Adipocyte (in vitro differentiated cells): Measurements from ENCODE around the gene STK32C.
"Not testable (repeated sequence)": the region's sequence is repeated elsewhere in the genome, so short reads cannot be mapped to it uniquely, and the experiment has no call there.

ENCODE experiments used
- DNase-seq: peaks from one replicate; pipeline ENCODE4 v3.0.0-alpha.2; 2015; ENCODE audit warnings: low read depth
- H3K27me3 ChIP-seq: replicated peaks from 2 replicates; pipeline ENCODE4 v1.7.0; 2013; ENCODE audit warnings: mild to moderate bottlenecking, low read length, moderate library complexity; ENCODE audit not compliant: control insufficient read depth, insufficient read depth
- H3K36me3 ChIP-seq: 2 replicates; pipeline ENCODE4 v1.7.0; 2013; ENCODE audit warnings: low read length, mild to moderate bottlenecking, moderate library complexity; ENCODE audit not compliant: control insufficient read depth, insufficient read depth, severe bottlenecking
- H3K4me1 ChIP-seq: 2 replicates; pipeline ENCODE4 v1.7.0; 2013; ENCODE audit warnings: mild to moderate bottlenecking, low read length, moderate library complexity; ENCODE audit not compliant: control insufficient read depth, insufficient read depth
- H3K4me3 ChIP-seq: 2 replicates; pipeline ENCODE4 v1.7.0; 2013; ENCODE audit warnings: mild to moderate bottlenecking, low read length, moderate library complexity
- H3K9ac ChIP-seq: 2 replicates; pipeline ENCODE4 v1.7.0; 2013; ENCODE audit warnings: mild to moderate bottlenecking, low read length, moderate library complexity
- H3K9me3 ChIP-seq: 2 replicates; pipeline ENCODE4 v1.7.0; 2013; ENCODE audit warnings: mild to moderate bottlenecking, low read length, moderate library complexity; ENCODE audit not compliant: control insufficient read depth

STK32C gene

DNA sequence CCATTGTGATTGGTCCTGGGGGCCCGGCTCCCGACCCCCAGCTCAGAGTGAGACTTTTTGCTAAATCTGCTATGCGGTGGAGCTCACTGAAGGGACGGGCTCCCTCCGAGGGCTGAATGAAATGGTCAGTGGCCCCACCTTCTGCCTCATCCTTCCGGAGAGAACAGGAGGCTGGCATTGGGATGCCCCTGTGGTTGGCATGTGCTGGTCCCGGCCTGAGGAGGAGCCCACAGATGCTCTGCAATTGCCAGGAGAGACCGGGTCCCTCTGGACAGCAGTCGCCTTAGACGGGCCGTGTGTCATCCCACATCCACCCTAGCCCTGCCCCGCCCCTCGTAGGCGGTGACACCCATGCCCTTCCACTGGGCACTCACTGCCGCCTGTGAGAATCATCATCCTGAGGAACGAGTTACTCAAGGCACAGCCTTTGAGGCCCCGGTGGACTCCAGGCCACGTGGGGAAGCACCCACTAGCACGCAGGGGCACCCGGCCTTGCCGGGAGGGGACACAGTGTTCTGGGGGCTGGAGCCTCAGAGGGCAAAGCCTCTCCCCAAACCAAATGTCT is 142.3 kb downstream of the STK32C start:
- H3K27me3 ChIP-seq = peaks cover 31% of the 10 kb centered on the region
- no peaks in the 10 kb centered on the region for H3K36me3 ChIP-seq
- no peaks in the 10 kb centered on the region for H3K4me1 ChIP-seq
- no peak overlapping the region for H3K4me3 ChIP-seq
- no peaks in the 10 kb centered on the region for H3K9me3 ChIP-seq
- H3K9ac ChIP-seq = no peak overlapping the region
- no peak for DNase-seq

DNA sequence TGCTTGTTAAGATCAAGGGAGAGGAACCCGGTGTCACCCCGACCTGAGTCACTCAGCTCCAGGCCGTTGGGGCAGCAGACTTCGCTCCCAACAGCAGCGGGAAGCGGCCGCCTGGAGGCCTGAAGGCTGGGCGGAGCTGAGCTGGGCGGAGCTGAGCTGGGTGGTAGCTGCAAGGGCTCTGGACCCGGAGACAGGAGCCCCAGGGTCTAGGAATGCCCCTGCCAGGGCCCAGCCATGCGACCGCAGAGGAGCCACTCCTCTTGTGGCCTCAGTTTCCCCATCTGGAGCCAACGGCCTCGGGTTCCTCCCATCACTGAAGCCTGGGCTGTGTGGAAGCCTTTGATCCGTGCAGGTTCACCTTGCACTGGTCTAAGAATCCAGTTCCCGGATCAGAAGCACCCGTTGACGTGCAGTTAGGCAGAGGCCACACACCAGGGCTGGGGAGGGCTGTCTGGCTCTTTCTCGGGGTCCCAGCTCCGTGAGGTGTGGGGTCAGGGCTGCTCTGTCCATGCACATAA is 142.9 kb downstream of the STK32C start:
- Histone ChIP-seq H3K9ac (no peak overlapping the region), H3K36me3 (no peaks in the 10 kb centered on the region), H3K27me3 (peaks cover 31% of the 10 kb centered on the region), H3K9me3 (no peaks in the 10 kb centered on the region), H3K4me3 (no peak overlapping the region), H3K4me1 (no peaks in the 10 kb centered on the region)
- no peak for DNase-seq

DNA sequence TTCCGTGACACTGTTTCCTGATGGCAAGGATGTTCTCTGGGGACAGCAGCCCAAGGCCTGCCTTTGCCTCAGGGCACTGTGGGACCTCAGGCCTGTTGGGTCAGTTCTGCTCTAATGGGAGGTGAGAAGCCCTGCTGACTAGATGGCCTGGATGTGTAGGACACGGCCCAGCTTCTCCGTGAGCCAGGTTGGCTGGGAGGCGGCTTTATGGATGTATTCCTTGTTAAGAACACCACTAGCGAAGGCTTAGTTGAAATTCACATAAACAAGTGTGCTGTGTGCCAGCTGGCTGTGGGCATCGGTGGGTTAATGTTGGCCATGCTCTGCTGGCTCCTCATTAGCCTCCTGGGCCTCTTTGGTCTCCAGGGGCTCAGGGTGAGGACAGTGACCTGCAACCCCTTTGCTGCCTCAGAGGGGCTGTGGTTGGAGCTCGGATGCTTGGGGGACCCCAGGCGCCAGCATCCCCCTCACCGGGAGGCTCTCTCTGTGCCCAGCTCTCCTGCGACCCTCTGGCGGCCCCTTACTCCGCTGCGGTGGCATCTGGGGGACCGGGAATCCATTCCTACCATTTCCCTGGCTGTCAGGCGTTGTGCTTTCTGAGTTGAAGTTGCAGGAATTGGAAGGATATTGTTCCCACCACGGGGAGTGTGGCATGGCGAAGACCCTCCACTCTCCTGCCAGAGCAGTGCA is 143.8 kb downstream of the STK32C start:
- no peak overlapping the region for H3K9ac ChIP-seq
- H3K36me3 ChIP-seq = no peaks in the 10 kb centered on the region
- H3K4me1 ChIP-seq = no peaks in the 10 kb centered on the region
- DNase-seq = no peak
- peaks cover 31% of the 10 kb centered on the region for H3K27me3 ChIP-seq
- no peak overlapping the region for H3K4me3 ChIP-seq
- H3K9me3 ChIP-seq = no peaks in the 10 kb centered on the region

DNA sequence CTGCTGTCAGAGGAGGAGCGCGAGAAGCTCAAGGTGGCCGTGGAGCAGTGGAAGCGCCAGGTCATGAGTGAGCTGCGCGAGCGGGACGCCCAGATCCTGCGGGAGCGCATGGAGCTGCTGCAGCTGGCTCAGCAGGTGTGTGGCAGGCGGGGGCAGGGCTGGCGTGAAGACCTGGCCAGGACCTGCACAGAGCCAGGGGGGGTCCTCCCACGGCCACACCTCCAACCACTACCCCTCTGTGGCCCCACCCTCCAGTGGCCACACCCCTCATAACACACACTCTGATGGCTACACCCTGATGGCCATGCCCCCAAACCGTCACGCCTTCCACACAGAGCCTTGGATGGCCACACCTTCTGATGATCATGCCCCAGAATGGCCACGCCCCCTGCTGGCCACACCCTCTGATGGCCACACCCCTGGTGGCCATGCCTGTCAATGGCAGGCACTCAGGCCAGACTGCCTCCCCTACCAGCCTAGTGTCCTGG is 144.4 kb downstream of the STK32C start:
- Histone ChIP-seq H3K27me3 (peaks cover 31% of the 10 kb centered on the region), H3K9me3 (no peaks in the 10 kb centered on the region), H3K4me1 (no peaks in the 10 kb centered on the region), H3K4me3 (no peak overlapping the region), H3K36me3 (no peaks in the 10 kb centered on the region), H3K9ac (no peak overlapping the region)
- DNase-seq = no peak

DNA sequence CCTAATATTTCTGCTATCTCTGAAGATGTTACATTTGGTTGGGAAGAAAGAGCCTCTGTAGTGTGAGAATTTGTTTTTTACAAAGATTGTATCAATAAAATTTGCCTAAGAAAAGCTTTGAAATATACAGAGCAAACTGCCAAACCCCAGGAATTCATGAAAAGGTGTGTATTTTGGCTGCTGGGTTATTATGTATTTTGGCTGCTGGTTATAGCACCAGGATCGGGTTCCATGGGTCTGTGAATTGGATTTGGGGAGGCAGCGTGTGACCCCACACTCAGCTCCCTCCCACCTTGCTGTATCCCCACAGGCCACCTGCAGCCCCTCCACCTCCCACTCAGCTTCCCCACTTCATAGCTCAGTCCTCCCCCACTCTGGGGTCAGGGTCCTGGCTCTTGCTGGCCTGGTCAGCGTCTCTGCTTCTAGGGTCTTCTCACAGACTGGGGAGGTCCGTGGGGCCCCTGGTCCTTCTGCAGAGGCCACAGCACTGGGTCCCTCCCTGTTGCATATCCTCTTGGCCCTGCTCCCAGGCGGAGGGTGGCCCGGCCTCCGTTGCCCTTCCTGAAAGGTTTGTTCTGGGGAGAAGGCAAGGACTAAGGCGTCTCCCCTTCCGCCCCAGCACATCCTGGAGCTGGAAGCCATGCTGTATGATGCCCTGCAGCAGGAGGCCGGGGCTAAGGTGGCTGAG is 145.0 kb downstream of the STK32C start:
- H3K27me3 ChIP-seq = peaks cover 31% of the 10 kb centered on the region
- no peak for DNase-seq

DNA sequence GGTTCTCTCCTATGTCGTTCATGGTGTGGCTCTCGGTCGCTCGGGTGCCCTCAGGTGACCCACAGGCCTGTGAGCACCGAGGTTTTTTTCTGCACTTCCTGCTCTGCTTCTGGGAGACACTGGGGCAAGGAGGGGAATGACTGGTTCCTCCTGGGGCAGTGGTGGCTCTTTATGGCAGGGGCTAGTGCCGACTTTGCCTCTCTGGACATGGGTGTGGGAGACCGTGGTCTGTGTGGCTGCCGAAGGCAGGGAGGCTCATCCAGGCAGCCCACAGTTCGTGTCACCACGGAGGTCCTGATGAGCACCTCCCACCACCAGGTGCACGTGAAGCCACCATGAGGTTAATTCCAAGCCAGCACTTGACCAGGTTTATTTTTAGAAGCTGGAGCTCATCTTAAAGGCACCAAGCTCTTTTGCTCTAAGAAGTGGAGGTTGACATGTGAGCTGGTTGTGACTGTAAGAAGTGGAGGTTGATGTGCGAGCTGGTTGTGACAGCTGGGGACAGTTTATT is 145.7 kb downstream of the STK32C start:
- no peak for DNase-seq
- H3K4me1 ChIP-seq = no peaks in the 10 kb centered on the region
- H3K36me3 ChIP-seq = no peaks in the 10 kb centered on the region
- H3K9ac ChIP-seq = no peak overlapping the region
- H3K27me3 ChIP-seq = peaks cover 29% of the 10 kb centered on the region
- no peak overlapping the region for H3K4me3 ChIP-seq
- H3K9me3 ChIP-seq = no peaks in the 10 kb centered on the region

More for the DNA sequence above, 145.0 kb downstream of the STK32C start:
- Histone ChIP-seq H3K4me3 (no peak overlapping the region), H3K9me3 (no peaks in the 10 kb centered on the region), H3K4me1 (no peaks in the 10 kb centered on the region), H3K36me3 (no peaks in the 10 kb centered on the region), H3K9ac (no peak overlapping the region)

DNA sequence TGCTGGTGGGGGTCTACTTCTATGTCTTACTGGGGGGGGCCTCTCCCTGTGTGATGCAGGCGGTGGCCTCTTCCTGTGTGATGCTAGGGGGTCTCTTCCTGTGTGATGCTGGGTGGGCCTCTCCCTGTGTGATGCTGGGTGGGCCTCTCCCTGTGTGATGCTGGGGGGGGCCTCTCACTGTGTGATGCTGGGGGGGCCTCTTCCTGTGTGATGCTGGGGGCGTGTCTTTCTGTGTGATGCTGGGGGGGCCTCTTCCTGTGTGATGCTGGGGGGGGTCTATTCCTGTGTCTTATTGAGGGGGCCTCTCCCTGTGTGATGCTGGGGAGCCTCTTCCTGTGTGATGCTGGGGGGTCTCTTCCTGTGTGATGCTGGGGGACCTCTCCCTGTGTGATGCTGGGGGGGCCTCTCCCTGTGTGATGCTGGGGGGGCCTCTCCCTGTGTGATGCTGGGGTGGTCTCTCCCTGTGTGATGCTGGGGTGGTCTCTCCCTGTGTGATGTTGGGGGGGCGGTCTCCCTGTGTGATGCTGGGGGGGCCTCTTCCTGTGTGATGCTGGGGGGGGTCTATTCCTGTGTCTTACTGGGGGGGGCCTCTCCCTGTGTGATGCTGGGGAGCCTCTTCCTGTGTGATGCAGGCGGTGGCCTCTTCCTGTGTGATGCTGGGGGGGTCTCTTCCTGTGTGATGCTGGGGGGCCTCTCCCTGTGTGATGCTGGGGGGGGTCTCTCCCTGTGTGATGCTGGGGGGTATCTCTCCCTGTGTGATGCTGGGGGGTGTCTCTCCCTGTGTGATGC is 146.7 kb downstream of the STK32C start:
- H3K4me1 ChIP-seq, H3K9me3 ChIP-seq, H3K36me3 ChIP-seq, DNase-seq, H3K9ac ChIP-seq, H3K4me3 ChIP-seq: not testable (repeated sequence)
- peaks cover 20% of the 10 kb centered on the region for H3K27me3 ChIP-seq

DNA sequence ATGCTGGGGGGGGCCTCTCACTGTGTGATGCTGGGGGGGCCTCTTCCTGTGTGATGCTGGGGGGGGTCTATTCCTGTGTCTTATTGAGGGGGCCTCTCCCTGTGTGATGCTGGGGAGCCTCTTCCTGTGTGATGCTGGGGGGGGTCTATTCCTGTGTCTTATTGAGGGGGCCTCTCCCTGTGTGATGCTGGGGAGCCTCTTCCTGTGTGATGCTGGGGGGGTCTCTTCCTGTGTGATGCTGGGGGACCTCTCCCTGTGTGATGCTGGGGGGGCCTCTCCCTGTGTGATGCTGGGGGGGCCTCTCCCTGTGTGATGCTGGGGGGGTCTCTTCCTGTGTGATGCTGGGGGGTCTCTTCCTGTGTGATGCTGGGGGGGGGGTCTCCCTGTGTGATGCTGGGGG is 147.5 kb downstream of the STK32C start:
- H3K9ac ChIP-seq, H3K4me3 ChIP-seq, DNase-seq, H3K36me3 ChIP-seq, H3K4me1 ChIP-seq, H3K9me3 ChIP-seq: not testable (repeated sequence)
- H3K27me3 ChIP-seq = peaks cover 14% of the 10 kb centered on the region

DNA sequence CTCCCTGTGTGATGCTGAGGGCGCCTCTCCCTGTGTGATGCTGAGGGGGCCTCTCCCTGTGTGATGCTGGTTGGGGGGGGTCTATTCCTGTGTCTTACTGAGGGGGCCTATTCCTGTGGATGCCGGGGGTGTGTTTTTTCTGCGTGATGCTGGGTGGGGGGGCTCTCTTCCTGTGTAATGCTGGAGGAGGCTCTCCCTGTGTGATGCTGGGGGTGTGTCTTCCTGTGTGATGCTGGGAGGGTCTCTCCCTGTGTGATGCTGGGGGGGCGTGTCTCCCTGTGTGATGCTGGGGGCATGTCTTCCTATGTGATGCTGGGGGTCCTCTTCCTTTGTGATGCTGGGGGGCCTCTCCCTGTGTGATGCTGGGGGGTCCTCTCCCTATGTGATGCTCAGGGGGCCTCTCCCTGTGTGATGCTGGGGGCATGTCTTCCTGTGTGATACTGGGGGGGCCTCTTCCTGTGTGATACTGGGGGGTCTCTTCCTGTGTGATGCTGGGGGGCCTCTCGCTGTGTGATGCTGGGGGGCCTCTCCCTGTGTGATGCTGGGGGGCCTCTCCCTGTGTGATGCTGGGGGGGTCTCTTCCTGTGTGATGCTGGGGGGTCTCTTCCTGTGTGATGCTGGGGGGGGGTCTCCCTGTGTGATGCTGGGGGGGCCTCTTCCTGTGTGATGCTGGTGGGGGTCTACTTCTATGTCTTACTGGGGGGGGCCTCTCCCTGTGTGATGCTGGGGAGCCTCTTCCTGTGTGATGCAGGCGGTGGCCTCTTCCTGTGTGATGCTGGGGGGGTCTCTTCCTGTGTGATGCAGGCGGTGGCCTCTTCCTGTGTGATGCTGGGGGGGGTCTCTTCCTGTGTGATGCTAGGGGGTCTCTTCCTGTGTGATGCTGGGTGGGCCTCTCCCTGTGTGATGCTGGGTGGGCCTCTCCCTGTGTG is 148.2 kb downstream of the STK32C start:
- H3K4me1 ChIP-seq, DNase-seq, H3K4me3 ChIP-seq: not testable (repeated sequence)

DNA sequence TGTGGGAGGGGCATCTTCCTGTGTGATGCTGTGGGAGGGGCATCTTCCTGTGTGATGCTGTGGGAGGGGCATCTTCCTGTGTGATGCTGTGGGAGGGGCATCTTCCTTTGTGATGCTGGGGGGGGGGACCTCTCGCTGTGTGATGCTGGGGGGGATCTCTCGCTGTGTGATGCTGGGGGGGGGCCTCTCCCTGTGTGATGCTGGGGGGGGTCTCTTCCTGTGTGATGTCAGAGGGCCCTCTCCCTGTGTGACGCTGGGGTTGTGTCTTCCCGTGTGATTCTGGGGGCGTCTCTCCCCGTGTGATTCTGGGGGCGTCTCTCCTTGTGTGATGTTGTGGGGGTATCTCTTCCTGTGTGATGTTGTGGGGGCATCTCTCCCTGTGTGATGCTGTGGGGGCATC is 148.9 kb downstream of the STK32C start:
- H3K9me3 ChIP-seq = no peaks in the 10 kb centered on the region
- H3K36me3 ChIP-seq = no peaks in the 10 kb centered on the region
- no peak overlapping the region for H3K9ac ChIP-seq
- peaks cover 6% of the 10 kb centered on the region for H3K27me3 ChIP-seq
- no peak overlapping the region for H3K4me3 ChIP-seq
- H3K4me1 ChIP-seq = no peaks in the 10 kb centered on the region
- no peak for DNase-seq

More for the DNA sequence above, 148.2 kb downstream of the STK32C start:
- not testable (repeated sequence) for H3K27me3 ChIP-seq, H3K36me3 ChIP-seq, H3K9ac ChIP-seq, H3K9me3 ChIP-seq
